ENCODE data around the gene HOXD10.

HOXD10 gene

DNA sequence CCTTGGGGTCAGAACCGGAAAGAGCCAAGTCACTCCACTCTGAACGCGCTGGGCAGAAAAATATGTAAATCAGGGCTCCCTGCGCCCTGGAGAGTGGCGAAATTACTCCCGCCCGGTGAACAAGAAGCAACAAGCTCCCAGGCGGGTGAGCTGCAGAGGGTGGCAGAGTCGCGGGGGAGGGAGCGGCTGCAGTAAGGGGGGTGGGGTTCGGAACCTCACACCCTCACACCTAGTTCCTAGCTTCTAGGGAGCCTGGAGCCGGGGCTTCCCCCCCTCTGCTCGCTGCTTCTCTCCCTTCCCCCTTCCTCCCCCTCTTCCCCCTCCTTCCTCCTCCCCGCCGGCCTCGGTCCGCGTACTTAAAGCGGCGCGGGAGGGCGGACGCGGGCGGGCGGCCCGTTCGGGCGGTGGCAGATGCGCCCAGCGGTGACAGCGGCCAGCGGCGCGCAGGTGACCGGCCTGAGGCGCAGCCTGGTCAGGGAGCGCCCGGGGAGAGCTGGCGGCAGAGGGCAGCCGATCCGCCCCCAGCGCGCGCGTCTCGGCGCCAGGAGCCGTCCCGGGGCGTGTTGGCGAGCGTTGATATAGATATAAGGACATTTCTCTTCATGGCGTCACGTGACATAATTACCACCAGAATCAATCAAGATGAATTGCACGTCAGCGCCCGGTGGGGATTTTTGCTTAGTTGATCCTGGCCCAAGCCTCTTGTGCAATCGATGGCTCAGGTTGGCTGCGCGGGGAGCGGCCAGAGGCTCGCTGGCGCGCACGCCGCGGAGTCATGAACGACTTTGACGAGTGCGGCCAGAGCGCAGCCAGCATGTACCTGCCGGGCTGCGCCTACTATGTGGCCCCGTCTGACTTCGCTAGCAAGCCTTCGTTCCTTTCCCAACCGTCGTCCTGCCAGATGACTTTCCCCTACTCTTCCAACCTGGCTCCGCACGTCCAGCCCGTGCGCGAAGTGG lies 9.7 kb upstream of the HOXD10 start, which contains the start of gene HOXD11:
Gene HOXD11, plus strand, starts transcription at position 700 of the 959 bp plus-strand sequence. Its CDS starts 76 bp downstream, at position 776.
- Mint-ChIP-seq H3K9me3 (no peaks in the 10 kb centered on the region), H3K27ac (peak within 1 kb of the TSS; percentile 27), H3K4me3 (peak within 1 kb of the TSS; percentile 86), H3K4me1 (peaks cover 67% of the 10 kb centered on the region), H3K27me3 (ENCODE audit: low read depth, poor library complexity) (peaks cover 90% of the 10 kb centered on the region), H3K36me3 (ENCODE audit: low read depth) (no peaks in the 10 kb centered on the region)
- TF ChIP-seq, protein P1, sequence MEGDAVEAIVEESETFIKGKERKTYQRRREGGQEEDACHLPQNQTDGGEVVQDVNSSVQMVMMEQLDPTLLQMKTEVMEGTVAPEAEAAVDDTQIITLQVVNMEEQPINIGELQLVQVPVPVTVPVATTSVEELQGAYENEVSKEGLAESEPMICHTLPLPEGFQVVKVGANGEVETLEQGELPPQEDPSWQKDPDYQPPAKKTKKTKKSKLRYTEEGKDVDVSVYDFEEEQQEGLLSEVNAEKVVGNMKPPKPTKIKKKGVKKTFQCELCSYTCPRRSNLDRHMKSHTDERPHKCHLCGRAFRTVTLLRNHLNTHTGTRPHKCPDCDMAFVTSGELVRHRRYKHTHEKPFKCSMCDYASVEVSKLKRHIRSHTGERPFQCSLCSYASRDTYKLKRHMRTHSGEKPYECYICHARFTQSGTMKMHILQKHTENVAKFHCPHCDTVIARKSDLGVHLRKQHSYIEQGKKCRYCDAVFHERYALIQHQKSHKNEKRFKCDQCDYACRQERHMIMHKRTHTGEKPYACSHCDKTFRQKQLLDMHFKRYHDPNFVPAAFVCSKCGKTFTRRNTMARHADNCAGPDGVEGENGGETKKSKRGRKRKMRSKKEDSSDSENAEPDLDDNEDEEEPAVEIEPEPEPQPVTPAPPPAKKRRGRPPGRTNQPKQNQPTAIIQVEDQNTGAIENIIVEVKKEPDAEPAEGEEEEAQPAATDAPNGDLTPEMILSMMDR (IDR thresholded peaks at IDR 0.05) = no peak
- peak; percentile 64 for DNase-seq

DNA sequence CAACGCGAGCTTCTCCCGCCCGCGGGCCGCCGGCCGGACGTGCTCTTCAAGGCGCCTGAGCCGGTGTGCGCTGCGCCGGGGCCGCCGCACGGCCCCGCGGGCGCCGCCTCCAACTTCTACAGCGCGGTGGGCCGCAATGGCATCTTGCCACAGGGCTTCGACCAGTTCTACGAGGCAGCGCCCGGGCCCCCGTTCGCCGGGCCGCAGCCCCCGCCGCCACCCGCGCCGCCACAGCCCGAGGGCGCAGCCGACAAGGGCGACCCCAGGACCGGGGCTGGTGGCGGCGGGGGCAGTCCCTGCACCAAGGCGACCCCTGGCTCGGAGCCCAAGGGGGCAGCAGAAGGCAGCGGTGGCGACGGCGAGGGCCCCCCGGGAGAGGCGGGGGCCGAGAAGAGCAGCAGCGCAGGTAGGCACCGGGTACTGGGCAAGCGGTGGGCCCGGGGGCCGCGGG lies 8.8 kb upstream of the HOXD10 start:
- TF ChIP-seq, protein P1 (IDR thresholded peaks at IDR 0.05) = no peak
- H3K9me3 Mint-ChIP-seq = no peaks in the 10 kb centered on the region
- H3K4me3 Mint-ChIP-seq = peak overlapping the region; percentile 86
- peaks cover 72% of the 10 kb centered on the region for H3K4me1 Mint-ChIP-seq
- no peak for DNase-seq
- H3K36me3 Mint-ChIP-seq (ENCODE audit: low read depth) = no peaks in the 10 kb centered on the region
- peaks cover 90% of the 10 kb centered on the region for H3K27me3 Mint-ChIP-seq (ENCODE audit: low read depth, poor library complexity)
- no peak overlapping the region for H3K27ac Mint-ChIP-seq

DNA sequence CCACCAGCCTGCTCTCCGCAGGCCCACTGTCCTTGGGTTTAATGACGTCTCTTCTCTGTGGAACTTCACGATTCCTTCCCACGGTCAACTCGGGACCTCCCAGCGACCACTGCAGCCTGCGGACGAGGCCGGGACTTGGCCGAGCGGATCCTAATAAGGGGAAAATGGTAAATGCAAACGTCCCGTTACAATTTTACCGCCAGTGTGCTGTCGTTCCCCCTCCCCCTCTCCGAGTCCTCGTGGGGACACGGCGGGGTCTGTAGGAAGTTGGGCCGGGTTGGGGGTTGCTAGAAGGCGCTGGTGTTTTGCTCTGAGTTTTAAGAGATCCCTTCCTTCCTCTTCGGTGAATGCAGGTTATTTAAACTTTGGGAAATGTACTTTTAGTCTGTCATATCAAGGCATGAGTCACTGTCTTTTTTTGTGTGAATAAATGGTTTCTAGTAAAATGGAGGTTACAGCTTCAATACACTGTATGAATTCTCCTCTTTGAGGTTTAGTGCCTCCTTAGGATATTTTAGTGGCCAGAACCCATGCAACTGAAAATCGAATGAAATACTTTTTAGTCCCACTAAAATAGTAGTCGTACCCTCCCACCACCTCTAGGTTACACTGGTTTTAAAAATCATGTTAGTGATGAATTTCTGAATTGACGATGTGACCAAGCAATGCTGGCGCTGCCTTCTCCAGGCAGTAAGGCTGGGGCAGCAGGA lies 7.2 kb upstream of the HOXD10 start:
- peak; percentile 21 for DNase-seq
- Mint-ChIP-seq H3K9me3 (no peaks in the 10 kb centered on the region), H3K27ac (peak overlapping the region; percentile 63), H3K4me3 (peak overlapping the region; percentile 86), H3K4me1 (peaks cover 80% of the 10 kb centered on the region), H3K27me3 (ENCODE audit: low read depth, poor library complexity) (peaks cover 90% of the 10 kb centered on the region), H3K36me3 (ENCODE audit: low read depth) (no peaks in the 10 kb centered on the region)
- TF ChIP-seq, protein P1 (IDR thresholded peaks at IDR 0.05) = no peak

DNA sequence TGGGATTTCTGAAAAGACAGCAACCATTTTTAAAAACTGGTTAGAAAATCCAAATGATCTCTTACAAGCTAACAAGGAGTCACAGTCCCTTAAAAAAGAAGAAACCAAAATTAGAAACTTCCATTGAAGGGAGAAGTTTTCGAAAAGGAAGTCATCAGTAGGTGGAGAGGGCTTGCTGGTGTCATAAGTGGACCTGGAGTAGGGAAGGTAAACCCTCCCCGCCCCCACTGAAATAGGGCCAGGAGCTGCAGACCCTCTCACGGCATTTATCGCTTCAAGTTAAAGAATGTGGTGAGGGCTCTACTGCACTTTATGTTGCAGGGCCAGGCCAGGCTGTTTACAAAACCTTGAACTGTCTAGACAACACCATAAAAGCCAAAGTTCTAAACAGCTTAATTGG lies 6.6 kb upstream of the HOXD10 start:
- Mint-ChIP-seq H3K27ac (peak overlapping the region; percentile 63), H3K27me3 (ENCODE audit: low read depth, poor library complexity) (peaks cover 90% of the 10 kb centered on the region), H3K4me1 (peaks cover 80% of the 10 kb centered on the region)

DNA sequence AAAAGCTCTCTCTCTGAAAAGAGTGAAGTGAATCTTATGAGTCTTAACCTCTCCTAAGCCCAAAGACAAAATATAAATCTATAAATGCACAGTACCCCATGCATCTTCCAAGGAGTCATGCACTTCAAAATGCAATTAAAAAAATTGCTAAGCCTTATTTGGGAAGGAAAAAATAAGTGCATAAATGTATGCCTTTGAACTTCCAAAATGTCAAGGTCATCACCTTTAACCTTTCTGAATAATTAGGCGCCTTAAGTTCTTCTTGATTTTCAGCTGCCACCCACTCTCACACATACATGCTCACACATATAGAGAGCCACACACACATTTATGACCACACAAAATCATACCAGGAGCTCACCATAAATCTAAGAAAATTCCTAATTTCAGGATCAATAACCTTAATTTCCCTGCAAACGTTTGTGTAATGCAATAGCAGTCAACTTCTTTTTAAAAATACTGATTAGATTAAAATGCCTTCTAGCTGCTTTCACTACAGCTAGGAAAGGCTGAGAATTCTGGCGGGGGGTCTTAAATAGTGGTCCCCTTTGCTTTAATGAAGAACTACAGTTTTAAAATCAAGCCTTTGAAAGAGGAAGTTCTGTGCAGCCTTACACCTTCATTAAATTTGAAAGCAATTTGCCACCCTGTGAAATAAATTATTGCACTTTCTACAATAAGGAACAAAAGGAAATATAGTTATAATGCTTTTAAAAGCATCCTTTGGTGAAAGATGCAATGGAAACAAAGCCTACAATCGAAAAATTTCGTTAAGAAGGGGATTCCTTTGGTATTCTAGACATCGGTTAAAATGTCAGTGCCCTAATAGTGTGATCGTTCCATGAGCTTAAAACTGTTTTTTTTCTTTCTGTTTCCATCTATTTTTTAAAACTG lies 5.9 kb upstream of the HOXD10 start:
- Mint-ChIP-seq H3K27me3 (ENCODE audit: low read depth, poor library complexity) (peaks cover 89% of the 10 kb centered on the region), H3K27ac (peak overlapping the region; percentile 68), H3K36me3 (ENCODE audit: low read depth) (no peaks in the 10 kb centered on the region), H3K9me3 (no peaks in the 10 kb centered on the region), H3K4me1 (peaks cover 77% of the 10 kb centered on the region), H3K4me3 (peak overlapping the region; percentile 86)
- TF ChIP-seq, protein P1 (IDR thresholded peaks at IDR 0.05) = no peak
- DNase-seq = no peak

More for the DNA sequence above, 6.6 kb upstream of the HOXD10 start:
- H3K36me3 Mint-ChIP-seq (ENCODE audit: low read depth) = no peaks in the 10 kb centered on the region
- H3K4me3 Mint-ChIP-seq = peak overlapping the region; percentile 86
- no peaks in the 10 kb centered on the region for H3K9me3 Mint-ChIP-seq
- TF ChIP-seq, protein P1 (IDR thresholded peaks at IDR 0.05) = no peak
- DNase-seq = peak; percentile 38

Measured in nephron progenitor cell (in vitro differentiated cells).